Colonic mucosa (tissue), 4 donors: ENCODE results near the gene GRID1. TPM values are rescaled to one million over a fixed set of nuclear protein-coding genes. Genes with fewer than 3 reads are reported as not detected.

Experiments
- DNase-seq: peaks from one replicate; pipeline ENCODE4 v3.0.0-alpha.2; 2020
- H3K27ac ChIP-seq: fragments of 200-600 bp; one replicate; pipeline ENCODE4 v1.8.0; 2021
- H3K27me3 ChIP-seq: fragments of 200-600 bp; one replicate; pipeline ENCODE4 v1.8.0; 2021
- H3K36me3 ChIP-seq: fragments of 200-600 bp; one replicate; pipeline ENCODE4 v1.8.0; 2021
- H3K4me1 ChIP-seq: fragments of 200-600 bp; one replicate; pipeline ENCODE4 v1.8.0; 2021; ENCODE audit warnings: mild to moderate bottlenecking
- H3K4me3 ChIP-seq: fragments of 200-600 bp; one replicate; pipeline ENCODE4 v1.8.0; 2021
- H3K9ac ChIP-seq, 2 donors: one replicate each; pipeline ENCODE4 v1.7.0; 2013; ENCODE audit warnings: control low read depth in 2 of 2, low read depth in 2 of 2, low read length in 2 of 2
- H3K9me3 ChIP-seq: fragments of 200-600 bp; one replicate; pipeline ENCODE4 v1.8.0; 2021
- CTCF ChIP-seq: fragments of 200-600 bp; IDR thresholded peaks from one replicate; pipeline ENCODE4 v1.8.0; 2022; ENCODE audit warnings: antibody characterized with exemption, mild to moderate bottlenecking
- intact Hi-C: fragments of 100-400 bp; cut with DNase I; formaldehyde crosslinking; loops from one replicate; pipeline ENCODE4 v1.14.1; 2022
- total RNA-seq, 2 donors: library from RNA; stranded (reverse); fragmentation: NEBNext Ultra II Directional in 1 of 2; extraction: Animal tissue kit (Norgen Biotek cat#: 25700) in 1 of 2; gene quantifications; one replicate each; pipeline ENCODE4 v1.2.1, GENCODE V29; 2021
- donor health status: healthy.
- donor health status: DM: no; HTN: no; CAD: no.
- donor health status: DM: no; HTN: no; CAD: no.

The GRID1 gene
- total RNA-seq, 2 donors from 2014 or later = 0.30 to 0.37 TPM

GRCh38 chr10:86311906-86312305 lies 54.7 kb downstream of the GRID1 start:
- no peak for TF ChIP-seq CTCF
- no peak overlapping the region for H3K4me3 ChIP-seq
- H3K9me3 ChIP-seq = no peaks in the 10 kb centered on the region
- no peak overlapping the region for H3K27ac ChIP-seq
- H3K9ac ChIP-seq = no peak overlapping the region
- intact Hi-C loops = no loop called here
- no peak for DNase-seq
- H3K27me3 ChIP-seq = no peaks in the 10 kb centered on the region
- H3K4me1 ChIP-seq = no peaks in the 10 kb centered on the region
- no peaks in the 10 kb centered on the region for H3K36me3 ChIP-seq

- intact Hi-C loops = no loop called here
Observed at GRCh38 chr10:86311190-86311589, 55.4 kb downstream of the GRID1 start.

GRCh38 chr10:86310702-86311101 lies 55.9 kb downstream of the GRID1 start:
- Histone ChIP-seq H3K4me3 (no peak overlapping the region), H3K27me3 (no peaks in the 10 kb centered on the region), H3K36me3 (no peaks in the 10 kb centered on the region), H3K9me3 (no peaks in the 10 kb centered on the region), H3K9ac (no peak overlapping the region), H3K27ac (no peak overlapping the region), H3K4me1 (no peaks in the 10 kb centered on the region)
- no peak for DNase-seq
- TF ChIP-seq CTCF = no peak
- intact Hi-C loops = no loop called here

More at GRCh38 chr10:86311190-86311589, 55.4 kb downstream of the GRID1 start:
- H3K27me3 ChIP-seq = no peaks in the 10 kb centered on the region
- no peak for TF ChIP-seq CTCF
- H3K4me3 ChIP-seq = no peak overlapping the region
- no peak overlapping the region for H3K27ac ChIP-seq
- no peaks in the 10 kb centered on the region for H3K9me3 ChIP-seq
- no peaks in the 10 kb centered on the region for H3K4me1 ChIP-seq
- no peak overlapping the region for H3K9ac ChIP-seq
- no peaks in the 10 kb centered on the region for H3K36me3 ChIP-seq
- DNase-seq = no peak

GRCh38 chr10:86310291-86310690 lies 56.3 kb downstream of the GRID1 start:
- H3K4me3 ChIP-seq = no peak overlapping the region
- TF ChIP-seq CTCF = no peak

GRCh38 chr10:86308056-86308455 lies 58.5 kb downstream of the GRID1 start:
- TF ChIP-seq CTCF = no peak
- Histone ChIP-seq H3K36me3 (no peaks in the 10 kb centered on the region), H3K9me3 (no peaks in the 10 kb centered on the region), H3K27ac (no peak overlapping the region), H3K9ac (no peak overlapping the region), H3K27me3 (no peaks in the 10 kb centered on the region), H3K4me1 (no peaks in the 10 kb centered on the region), H3K4me3 (no peak overlapping the region)
- intact Hi-C loops = no loop called here
- no peak for DNase-seq

More at GRCh38 chr10:86310291-86310690, 56.3 kb downstream of the GRID1 start:
- Histone ChIP-seq H3K27me3 (no peaks in the 10 kb centered on the region), H3K9me3 (no peaks in the 10 kb centered on the region), H3K27ac (no peak overlapping the region), H3K36me3 (no peaks in the 10 kb centered on the region), H3K9ac (no peak overlapping the region), H3K4me1 (no peaks in the 10 kb centered on the region)
- no peak for DNase-seq
- intact Hi-C loops = no loop called here
